IPS DF 19.7 (cell line): ENCODE data around the gene PLIN4.

ENCODE experiments used
- DNase-seq: peaks from one replicate; pipeline ENCODE4 v3.0.0-alpha.2; 2013; ENCODE audit warnings: low read depth, low spot score

PLIN4 gene

GRCh38 chr19:4456843-4457653, 61.2 kb downstream of the PLIN4 start:
- DNase-seq = no peak

GRCh38 chr19:4456476-4456842, 61.8 kb downstream of the PLIN4 start:
- no peak for DNase-seq

GRCh38 chr19:4455719-4456475, 62.4 kb downstream of the PLIN4 start:
- no peak for DNase-seq

- DNase-seq = no peak
Measured at GRCh38 chr19:4454747-4455718, 63.3 kb downstream of the PLIN4 start.

GRCh38 chr19:4453232-4454179, 64.8 kb downstream of the PLIN4 start:
- DNase-seq = no peak

- no peak for DNase-seq
Measured at GRCh38 chr19:4452230-4452990, 65.9 kb downstream of the PLIN4 start.
